GDM1 (cell line): Measurements from ENCODE around the gene REELD1.

ENCODE experiments used
- DNase-seq: peaks from one replicate; lab custom pipeline; 2025; lab: John Stamatoyannopoulos, UW

REELD1 gene

GRCh38 chr4:146224326-146224966, 10.1 kb downstream of the REELD1 start:
- no peak for DNase-seq

- no peak for DNase-seq
Observed at GRCh38 chr4:146229406-146229805, 15.1 kb downstream of the REELD1 start.

GRCh38 chr4:146232131-146232722, 17.9 kb downstream of the REELD1 start:
- DNase-seq: no peak

GRCh38 chr4:146235654-146236177, 21.4 kb downstream of the REELD1 start:
- no peak for DNase-seq

- DNase-seq: no peak
Observed at GRCh38 chr4:146236216-146236615, 21.9 kb downstream of the REELD1 start.

GRCh38 chr4:146237092-146237491, 22.8 kb downstream of the REELD1 start:
- DNase-seq: no peak

GRCh38 chr4:146238107-146238506, 23.8 kb downstream of the REELD1 start:
- DNase-seq: no peak

GRCh38 chr4:146243141-146243882, 29.0 kb downstream of the REELD1 start:
- DNase-seq: peak; percentile 42

GRCh38 chr4:146243883-146244277, 29.5 kb downstream of the REELD1 start:
- no peak for DNase-seq

- DNase-seq: no peak
Observed at GRCh38 chr4:146244496-146244895, 30.2 kb downstream of the REELD1 start.

- DNase-seq: no peak
Observed at GRCh38 chr4:146245246-146245645, 30.9 kb downstream of the REELD1 start.

- DNase-seq: no peak
Observed at GRCh38 chr4:146245850-146246249, 31.5 kb downstream of the REELD1 start.

- DNase-seq: no peak
Observed at GRCh38 chr4:146246381-146246780, 32.0 kb downstream of the REELD1 start.

GRCh38 chr4:146247356-146247755, 33.0 kb downstream of the REELD1 start:
- no peak for DNase-seq

- DNase-seq: no peak
Observed at GRCh38 chr4:146252969-146253611, 38.8 kb downstream of the REELD1 start.

GRCh38 chr4:146255463-146255862, 41.1 kb downstream of the REELD1 start:
- DNase-seq: no peak

GRCh38 chr4:146255874-146256273, 41.5 kb downstream of the REELD1 start:
- DNase-seq: no peak

GRCh38 chr4:146256328-146256727, 42.0 kb downstream of the REELD1 start:
- DNase-seq: no peak

- no peak for DNase-seq
Observed at GRCh38 chr4:146257511-146257910, 43.2 kb downstream of the REELD1 start.

GRCh38 chr4:146260521-146260920, 46.2 kb downstream of the REELD1 start:
- DNase-seq: no peak

- no peak for DNase-seq
Observed at GRCh38 chr4:146261041-146261440, 46.7 kb downstream of the REELD1 start.

- DNase-seq: no peak
Observed at GRCh38 chr4:146263793-146264192, 49.5 kb downstream of the REELD1 start.
